SK-N-SH (cell line): ENCODE measurements around the gene CISTR. TPM values are rescaled to one million over a fixed set of nuclear protein-coding genes. Genes with fewer than 3 reads are reported as not detected.

Source experiments
- CTCF ChIA-PET: fragments of 300-600, 350-600 bp; formaldehyde crosslinking; extraction: SDS; loops from one replicate; lab custom pipeline; 2021; lab: Yijun Ruan, JAX
- POLR2A ChIA-PET: fragments of 350-600 bp; sonication (Branson Sonifier 250); formaldehyde crosslinking; extraction: SDS; loops from one replicate; lab custom pipeline; 2020; ENCODE audit warnings: antibody characterized with exemption, inconsistent platforms; lab: Yijun Ruan, JAX
- DNase-seq: peaks from one replicate; pipeline ENCODE4 v3.0.0; 2012
- H2AFZ ChIP-seq: fragments of 200-600 bp; sonication (generic); 2 replicates; pipeline ENCODE4 v1.8.1; 2016; ENCODE audit warnings: antibody characterized with exemption, mild to moderate bottlenecking, low read depth
- H3F3A ChIP-seq: fragments of 200-600 bp; sonication (generic); replicated peaks from 2 replicates; pipeline ENCODE3; 2016; ENCODE audit warnings: antibody characterized with exemption, mild to moderate bottlenecking; ENCODE audit not compliant: insufficient read depth
- H3K27ac ChIP-seq, 2 experiments: fragments of 200-500 bp in 1 of 2; fragments of 200-600 bp in 1 of 2; sonication (Bioruptor generic) in 1 of 2; sonication (generic), shearing (Covaris generic) in 1 of 2; 2 replicates each; pipeline versions ENCODE4 v1.5.1 to v1.6.1; 2014 to 2016; ENCODE audit warnings: low read depth in 2 of 2, inconsistent platforms in 1 of 2, low read length in 1 of 2, mild to moderate bottlenecking in 1 of 2, mixed read lengths in 1 of 2
- H3K27me3 ChIP-seq: fragments of 200-600 bp; sonication (generic), shearing (Covaris generic); 2 replicates; pipeline ENCODE4 v1.6.1; 2016; ENCODE audit warnings: mixed run types; ENCODE audit not compliant: insufficient read depth
- H3K36me3 ChIP-seq, 2 experiments: fragments of 200-500 bp in 1 of 2; fragments of 200-600 bp in 1 of 2; sonication (Bioruptor generic) in 1 of 2; sonication (generic) in 1 of 2; replicated peaks in 1 of 2; 2 replicates each; pipeline versions ENCODE3 to v1.5.1; 2014 to 2016; ENCODE audit warnings: low read length in 1 of 2, mild to moderate bottlenecking in 1 of 2; ENCODE audit not compliant: insufficient read depth in 2 of 2, control insufficient read depth in 1 of 2
- H3K4me1 ChIP-seq, 2 experiments: fragments of 200-500 bp in 1 of 2; fragments of 200-600 bp in 1 of 2; sonication (Bioruptor generic) in 1 of 2; sonication (generic), shearing (Covaris generic) in 1 of 2; 2 replicates each; pipeline versions ENCODE4 v1.5.1 to v1.6.1; 2014 to 2016; ENCODE audit warnings: low read depth in 1 of 2, low read length in 1 of 2, mixed run types in 1 of 2; ENCODE audit not compliant: insufficient read depth in 2 of 2, control insufficient read depth in 1 of 2
- H3K4me2 ChIP-seq: fragments of 200-600 bp; sonication (generic), shearing (Covaris generic); 2 replicates; pipeline ENCODE4 v1.6.1; 2017; ENCODE audit warnings: mixed run types
- H3K4me3 ChIP-seq, 2 experiments: fragments of 200-500 bp in 1 of 2; fragments of 200-600 bp in 1 of 2; sonication (Bioruptor generic) in 1 of 2; sonication (generic), shearing (Covaris generic) in 1 of 2; 2 replicates each; pipeline versions ENCODE4 v1.5.1 to v1.8.1; 2014 to 2016; ENCODE audit warnings: low read depth in 2 of 2, inconsistent platforms in 1 of 2, low read length in 1 of 2, mild to moderate bottlenecking in 1 of 2, mixed read lengths in 1 of 2, moderate library complexity in 1 of 2
- H3K79me2 ChIP-seq: fragments of 200-600 bp; sonication (generic); 2 replicates; pipeline ENCODE4 v1.8.1; 2017; ENCODE audit warnings: mild to moderate bottlenecking; ENCODE audit not compliant: insufficient read depth
- H3K9ac ChIP-seq: fragments of 200-600 bp; sonication (generic); 2 replicates; pipeline ENCODE4 v1.6.1; 2017; ENCODE audit warnings: mixed run types
- H3K9me2 ChIP-seq: fragments of 200-600 bp; sonication (generic); 2 replicates; pipeline ENCODE4 v1.6.1; 2017; ENCODE audit warnings: mixed run types
- H3K9me3 ChIP-seq: fragments of 200-600 bp; sonication (generic); 2 replicates; pipeline ENCODE4 v1.6.1; 2017; ENCODE audit warnings: mixed run types, mild to moderate bottlenecking, moderate library complexity
- H4K20me1 ChIP-seq: fragments of 200-600 bp; sonication (generic); 2 replicates; pipeline ENCODE4 v1.6.1; 2017; ENCODE audit warnings: mild to moderate bottlenecking, mixed run types; ENCODE audit not compliant: insufficient read depth
- ELF1 ChIP-seq: IDR thresholded peaks from 2 replicates; pipeline ENCODE4 v1.4.0; 2012
- EP300 ChIP-seq, 2 experiments: IDR thresholded peaks; 2 replicates each; pipeline versions ENCODE4 v1.4.0 to v1.6.1; 2012; ENCODE audit warnings: borderline replicate concordance in 1 of 2, low read depth in 1 of 2, low read length in 1 of 2
- EZH2phosphoT487 ChIP-seq: fragments of 200-600 bp; sonication (generic); IDR thresholded peaks from 2 replicates; pipeline ENCODE4 v1.6.1; 2017; ENCODE audit warnings: low read depth, mixed run types, mild to moderate bottlenecking, antibody characterized with exemption, moderate library complexity, borderline replicate concordance
- FOXJ3 ChIP-seq: sonication (generic); formaldehyde crosslinking; IDR thresholded peaks from 2 replicates; pipeline ENCODE4 v1.5.1; 2020; ENCODE audit warnings: mild to moderate bottlenecking, missing genetic modification reagents
- FOXM1 ChIP-seq: IDR thresholded peaks from 2 replicates; pipeline ENCODE4 v1.4.0; 2012; ENCODE audit warnings: low read depth, mild to moderate bottlenecking
- GABPA ChIP-seq: IDR thresholded peaks from 2 replicates; pipeline ENCODE4 v1.4.0; 2012; ENCODE audit warnings: low read depth, mild to moderate bottlenecking
- GATA2 ChIP-seq: sonication (generic); formaldehyde crosslinking; IDR thresholded peaks from 2 replicates; pipeline ENCODE4 v1.5.0; 2020; ENCODE audit warnings: mild to moderate bottlenecking, missing genetic modification reagents
- JUND ChIP-seq: IDR thresholded peaks from 2 replicates; pipeline ENCODE4 v1.4.0; 2012
- MAX ChIP-seq: IDR thresholded peaks from 2 replicates; pipeline ENCODE4 v1.4.0; 2012; ENCODE audit warnings: low read depth
- MEF2A ChIP-seq: IDR thresholded peaks from 2 replicates; pipeline ENCODE4 v1.4.0; 2012; ENCODE audit warnings: low read depth, borderline replicate concordance
- NFIC ChIP-seq: IDR thresholded peaks from 2 replicates; pipeline ENCODE4 v1.4.0; 2012; ENCODE audit warnings: borderline replicate concordance
- POLR2AphosphoS5 ChIP-seq: IDR thresholded peaks from 2 replicates; pipeline ENCODE4 v1.6.1; 2012; ENCODE audit warnings: low read depth, low read length
- RAD21 ChIP-seq: IDR thresholded peaks from 2 replicates; pipeline ENCODE4 v1.6.1; 2012; ENCODE audit warnings: mild to moderate bottlenecking, low read length
- SIN3A ChIP-seq: IDR thresholded peaks from 2 replicates; pipeline ENCODE4 v1.6.1; 2012; ENCODE audit warnings: low read depth, mild to moderate bottlenecking, low read length, moderate library complexity, borderline replicate concordance
- TCF12 ChIP-seq: IDR thresholded peaks from 2 replicates; pipeline ENCODE4 v1.4.0; 2012
- USF2 ChIP-seq: fragments of 150-350 bp; IDR thresholded peaks from 2 replicates; pipeline ENCODE4 v1.6.1; 2017; ENCODE audit warnings: antibody characterized with exemption, low read length, low read depth, borderline replicate concordance
- YY1 ChIP-seq: IDR thresholded peaks from 2 replicates; pipeline ENCODE4 v1.4.0; 2012; ENCODE audit warnings: low read depth, mild to moderate bottlenecking
- WGBS: methylation state at CpG from one replicate; pipeline ENCODE4 v1.1.6; 2017; ENCODE audit warnings: low lambda C conversion rate; 5-methylcytosine and 5-hydroxymethylcytosine counted together
- polyA plus RNA-seq, 3 experiments: library from polyadenylated mRNA; depleted of rRNA; stranded (reverse); fragments of >200 nt; gene quantifications; 2 replicates each; pipeline ENCODE4 v1.2.3, GENCODE V29; 2012
- TF ChIP-seq, protein P1 (sequence below): IDR thresholded peaks from 2 replicates; pipeline ENCODE4 v1.6.1; 2012; ENCODE audit warnings: mild to moderate bottlenecking, low read depth, low read length, moderate library complexity
- TF ChIP-seq, protein P2 (sequence below): IDR thresholded peaks from 2 replicates; pipeline ENCODE4 v1.4.0; 2012; ENCODE audit warnings: low read depth, borderline replicate concordance
- TF ChIP-seq, protein P3 (sequence below): fragments of 200-600 bp; sonication (generic); IDR thresholded peaks from 2 replicates; pipeline ENCODE4 v1.6.1; 2017; ENCODE audit warnings: antibody characterized with exemption, mild to moderate bottlenecking, moderate library complexity
- TF ChIP-seq, protein P4 (sequence below): fragments of 150-350 bp; IDR thresholded peaks from 2 replicates; pipeline ENCODE4 v1.6.1; 2016; ENCODE audit warnings: mild to moderate bottlenecking, low read depth, low read length

CISTR gene
- polyA plus RNA-seq, 1 of the 3 experiments (the other 2 are of a cell fraction), result not detected

DNA sequence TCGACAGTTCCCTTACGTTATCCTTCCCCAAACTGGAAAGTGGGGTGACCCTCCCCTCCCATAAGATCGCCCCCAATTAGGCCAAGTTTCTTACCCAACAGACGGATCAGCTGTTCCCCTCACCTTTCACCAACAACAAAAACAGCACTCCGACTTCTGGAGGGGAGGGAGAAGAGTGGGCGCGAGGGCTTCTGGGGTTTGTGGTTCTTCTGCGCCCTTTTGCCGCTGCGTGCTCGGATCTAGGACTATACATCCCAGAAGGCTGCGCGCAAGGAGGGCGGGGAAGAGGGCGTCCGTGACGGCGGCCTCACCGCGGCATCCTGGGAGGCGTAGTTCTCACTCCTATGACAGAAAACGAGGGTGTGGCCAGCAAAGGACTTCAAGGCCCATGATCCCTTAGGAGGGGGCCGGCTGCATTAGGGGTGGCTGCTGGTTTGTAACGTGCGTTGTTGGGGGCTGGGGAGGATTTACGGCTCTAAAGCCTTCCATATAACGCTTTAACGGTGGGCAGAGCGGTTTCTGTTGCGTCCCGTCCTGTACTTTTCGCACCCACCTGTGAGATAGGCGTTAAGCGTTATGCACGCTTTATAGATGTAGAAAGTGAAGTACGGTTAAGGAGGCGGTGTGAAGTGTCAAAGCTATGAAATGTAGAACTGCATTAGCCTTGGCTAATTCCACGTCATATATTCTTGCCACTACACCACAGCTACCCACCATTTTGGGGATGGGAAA is 24.3 kb downstream of the CISTR start, which contains the start of gene CALCOCO1:
CALCOCO1 (minus strand) TSS at position 143 of the 732 bp plus-strand sequence. CDS start 2,210 bp downstream, outside the sequence.
- ChIA-PET CTCF (interaction anchor here (0.8 to 19.3 kb wide), 7 partner anchors 10 to 25 kb away, joined by 3 to 356 read pairs (median 7); no protein-coding TSS in a partner anchor), POLR2A (interaction anchor here (1.6 kb wide), 1 partner anchor 19 kb away, joined by 5 read pairs; no protein-coding TSS in a partner anchor)
- WGBS, result 4% methylated on average over 33 of the region's 38 CpGs
- TF ChIP-seq, protein P1, sequence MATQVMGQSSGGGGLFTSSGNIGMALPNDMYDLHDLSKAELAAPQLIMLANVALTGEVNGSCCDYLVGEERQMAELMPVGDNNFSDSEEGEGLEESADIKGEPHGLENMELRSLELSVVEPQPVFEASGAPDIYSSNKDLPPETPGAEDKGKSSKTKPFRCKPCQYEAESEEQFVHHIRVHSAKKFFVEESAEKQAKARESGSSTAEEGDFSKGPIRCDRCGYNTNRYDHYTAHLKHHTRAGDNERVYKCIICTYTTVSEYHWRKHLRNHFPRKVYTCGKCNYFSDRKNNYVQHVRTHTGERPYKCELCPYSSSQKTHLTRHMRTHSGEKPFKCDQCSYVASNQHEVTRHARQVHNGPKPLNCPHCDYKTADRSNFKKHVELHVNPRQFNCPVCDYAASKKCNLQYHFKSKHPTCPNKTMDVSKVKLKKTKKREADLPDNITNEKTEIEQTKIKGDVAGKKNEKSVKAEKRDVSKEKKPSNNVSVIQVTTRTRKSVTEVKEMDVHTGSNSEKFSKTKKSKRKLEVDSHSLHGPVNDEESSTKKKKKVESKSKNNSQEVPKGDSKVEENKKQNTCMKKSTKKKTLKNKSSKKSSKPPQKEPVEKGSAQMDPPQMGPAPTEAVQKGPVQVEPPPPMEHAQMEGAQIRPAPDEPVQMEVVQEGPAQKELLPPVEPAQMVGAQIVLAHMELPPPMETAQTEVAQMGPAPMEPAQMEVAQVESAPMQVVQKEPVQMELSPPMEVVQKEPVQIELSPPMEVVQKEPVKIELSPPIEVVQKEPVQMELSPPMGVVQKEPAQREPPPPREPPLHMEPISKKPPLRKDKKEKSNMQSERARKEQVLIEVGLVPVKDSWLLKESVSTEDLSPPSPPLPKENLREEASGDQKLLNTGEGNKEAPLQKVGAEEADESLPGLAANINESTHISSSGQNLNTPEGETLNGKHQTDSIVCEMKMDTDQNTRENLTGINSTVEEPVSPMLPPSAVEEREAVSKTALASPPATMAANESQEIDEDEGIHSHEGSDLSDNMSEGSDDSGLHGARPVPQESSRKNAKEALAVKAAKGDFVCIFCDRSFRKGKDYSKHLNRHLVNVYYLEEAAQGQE, result no peak
- TF ChIP-seq FOXM1, result no peak
- TF ChIP-seq NFIC, result no peak
- no peak for TF ChIP-seq EZH2phosphoT487
- TF ChIP-seq GABPA, result peak; percentile 46
- TF ChIP-seq, protein P2, sequence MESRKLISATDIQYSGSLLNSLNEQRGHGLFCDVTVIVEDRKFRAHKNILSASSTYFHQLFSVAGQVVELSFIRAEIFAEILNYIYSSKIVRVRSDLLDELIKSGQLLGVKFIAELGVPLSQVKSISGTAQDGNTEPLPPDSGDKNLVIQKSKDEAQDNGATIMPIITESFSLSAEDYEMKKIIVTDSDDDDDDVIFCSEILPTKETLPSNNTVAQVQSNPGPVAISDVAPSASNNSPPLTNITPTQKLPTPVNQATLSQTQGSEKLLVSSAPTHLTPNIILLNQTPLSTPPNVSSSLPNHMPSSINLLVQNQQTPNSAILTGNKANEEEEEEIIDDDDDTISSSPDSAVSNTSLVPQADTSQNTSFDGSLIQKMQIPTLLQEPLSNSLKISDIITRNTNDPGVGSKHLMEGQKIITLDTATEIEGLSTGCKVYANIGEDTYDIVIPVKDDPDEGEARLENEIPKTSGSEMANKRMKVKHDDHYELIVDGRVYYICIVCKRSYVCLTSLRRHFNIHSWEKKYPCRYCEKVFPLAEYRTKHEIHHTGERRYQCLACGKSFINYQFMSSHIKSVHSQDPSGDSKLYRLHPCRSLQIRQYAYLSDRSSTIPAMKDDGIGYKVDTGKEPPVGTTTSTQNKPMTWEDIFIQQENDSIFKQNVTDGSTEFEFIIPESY, result no peak
- TF ChIP-seq, protein P3, sequence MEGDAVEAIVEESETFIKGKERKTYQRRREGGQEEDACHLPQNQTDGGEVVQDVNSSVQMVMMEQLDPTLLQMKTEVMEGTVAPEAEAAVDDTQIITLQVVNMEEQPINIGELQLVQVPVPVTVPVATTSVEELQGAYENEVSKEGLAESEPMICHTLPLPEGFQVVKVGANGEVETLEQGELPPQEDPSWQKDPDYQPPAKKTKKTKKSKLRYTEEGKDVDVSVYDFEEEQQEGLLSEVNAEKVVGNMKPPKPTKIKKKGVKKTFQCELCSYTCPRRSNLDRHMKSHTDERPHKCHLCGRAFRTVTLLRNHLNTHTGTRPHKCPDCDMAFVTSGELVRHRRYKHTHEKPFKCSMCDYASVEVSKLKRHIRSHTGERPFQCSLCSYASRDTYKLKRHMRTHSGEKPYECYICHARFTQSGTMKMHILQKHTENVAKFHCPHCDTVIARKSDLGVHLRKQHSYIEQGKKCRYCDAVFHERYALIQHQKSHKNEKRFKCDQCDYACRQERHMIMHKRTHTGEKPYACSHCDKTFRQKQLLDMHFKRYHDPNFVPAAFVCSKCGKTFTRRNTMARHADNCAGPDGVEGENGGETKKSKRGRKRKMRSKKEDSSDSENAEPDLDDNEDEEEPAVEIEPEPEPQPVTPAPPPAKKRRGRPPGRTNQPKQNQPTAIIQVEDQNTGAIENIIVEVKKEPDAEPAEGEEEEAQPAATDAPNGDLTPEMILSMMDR, result no peak
- TF ChIP-seq USF2, result no peak
- TF ChIP-seq FOXJ3 (CRISPR knock-in tag), result no peak
- no peak for TF ChIP-seq GATA2 (CRISPR knock-in tag)
- TF ChIP-seq RAD21, result no peak
- peak; percentile 56; the same call in 1 of the 2 replicates for TF ChIP-seq MAX
- no peak for TF ChIP-seq EP300 (IDR thresholded peaks at IDR 0.05; ENCODE audit: borderline replicate concordance in 1 of 2, low read depth in 1 of 2, low read length in 1 of 2)
- TF ChIP-seq, protein P4, sequence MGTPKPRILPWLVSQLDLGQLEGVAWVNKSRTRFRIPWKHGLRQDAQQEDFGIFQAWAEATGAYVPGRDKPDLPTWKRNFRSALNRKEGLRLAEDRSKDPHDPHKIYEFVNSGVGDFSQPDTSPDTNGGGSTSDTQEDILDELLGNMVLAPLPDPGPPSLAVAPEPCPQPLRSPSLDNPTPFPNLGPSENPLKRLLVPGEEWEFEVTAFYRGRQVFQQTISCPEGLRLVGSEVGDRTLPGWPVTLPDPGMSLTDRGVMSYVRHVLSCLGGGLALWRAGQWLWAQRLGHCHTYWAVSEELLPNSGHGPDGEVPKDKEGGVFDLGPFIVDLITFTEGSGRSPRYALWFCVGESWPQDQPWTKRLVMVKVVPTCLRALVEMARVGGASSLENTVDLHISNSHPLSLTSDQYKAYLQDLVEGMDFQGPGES, result no peak
- TF ChIP-seq JUND, result no peak
- peak; percentile 49; the same call in 1 of the 2 replicates for TF ChIP-seq ELF1
- TF ChIP-seq YY1, result peak; percentile 74
- TF ChIP-seq TCF12, result peak; percentile 39; the same call in 1 of the 2 replicates
- peak; percentile 66; the same call in 1 of the 2 replicates for TF ChIP-seq POLR2AphosphoS5
- TF ChIP-seq SIN3A, result peak; percentile 56; the same call in 1 of the 2 replicates
- TF ChIP-seq MEF2A, result no peak

More for the DNA sequence above, 24.3 kb downstream of the CISTR start, which contains the start of gene CALCOCO1:
- Histone ChIP-seq H3K4me2 (peak within 1 kb of the TSS; percentile 87), H3K9me3 (no peaks in the 10 kb centered on the region), H3K36me3 (peaks cover 9 to 13% of the 10 kb centered on the region in 2 experiments), H2AFZ (peak within 1 kb of the TSS; percentile 93), H3K4me1 (peaks cover 5 to 12% of the 10 kb centered on the region in 2 experiments; a peak in 3 of 4 replicates), H3K27ac (peak within 1 kb of the TSS in 1 of 2 experiments; percentile 79; a peak in 2 of 4 replicates), H3K27me3 (peaks cover 6% of the 10 kb centered on the region; the same call in 1 of the 2 replicates), H3F3A (no peaks in the 10 kb centered on the region), H3K9me2 (no peaks in the 10 kb centered on the region), H3K4me3 (peak within 1 kb of the TSS; percentile 83 to 93), H4K20me1 (no peaks in the 10 kb centered on the region), H3K79me2 (0 out of 2 replicates have a peak, but pooled peaks cover 7% of the 10 kb centered on the region), H3K9ac (peak within 1 kb of the TSS; percentile 63)
- DNase-seq, result peak; percentile 96
